ENCODE measurements around the gene KATNA1.

KATNA1 gene

DNA sequence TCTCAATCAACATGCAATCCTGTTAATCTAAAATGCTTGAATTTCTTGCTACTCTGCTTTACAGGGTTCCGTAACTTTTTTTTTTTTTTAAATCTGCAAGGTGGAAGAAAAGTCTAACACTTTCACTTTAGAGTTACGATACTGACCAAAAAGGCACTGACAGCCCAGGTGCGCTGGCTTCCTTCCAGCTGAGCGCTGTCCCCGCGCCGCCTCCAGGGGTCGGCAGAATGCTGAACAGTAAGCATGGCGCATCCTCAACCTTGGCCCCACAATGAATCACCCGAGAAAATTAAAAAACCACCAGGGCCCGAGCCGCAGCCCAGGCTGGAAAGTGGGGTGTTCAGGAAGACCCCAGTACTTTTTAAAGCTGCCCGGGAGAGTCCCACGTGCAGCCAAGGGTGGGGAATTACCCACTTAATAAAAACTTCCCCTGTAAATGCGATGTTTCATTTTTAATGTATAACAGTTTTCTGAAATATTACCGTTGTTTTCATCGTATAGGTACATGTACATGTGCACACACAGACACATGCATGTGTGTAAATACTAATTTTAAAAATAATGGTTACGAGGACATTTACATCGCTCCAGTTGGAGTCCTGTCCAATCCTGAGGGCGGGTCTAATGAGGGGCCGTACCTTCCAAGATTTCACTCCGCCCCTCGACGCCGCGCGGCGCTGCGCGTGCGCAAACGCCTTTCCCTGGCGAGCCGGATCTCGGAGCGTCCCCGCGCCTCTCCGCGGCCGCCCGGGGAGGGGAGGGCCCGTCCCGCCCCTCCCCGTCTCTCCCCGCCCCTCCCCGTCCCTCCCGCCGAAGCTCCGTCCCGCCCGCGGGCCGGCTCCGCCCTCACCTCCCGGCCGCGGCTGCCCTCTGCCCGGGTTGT, 82.7 kb downstream of the KATNA1 start, which contains the start of gene GINM1:
GINM1 (plus strand) TSS at position 849 of the 883 bp plus-strand sequence. CDS start 40 bp downstream, outside the sequence.
- Histone ChIP-seq H3K4me3 (replicated peaks; ENCODE audit: insufficient read depth, low read length) (peak within 1 kb of the TSS; percentile 94), H3K27ac (replicated peaks) (peak within 1 kb of the TSS; percentile 73), H3K27me3 (ENCODE audit: insufficient read depth, poor library complexity, severe bottlenecking) (no peaks in the 10 kb centered on the region)
- peak; percentile 80 to 94 for DNase-seq (ENCODE audit: low read depth in 1 of 2, low spot score in 1 of 2)
- TF ChIP-seq POLR2AphosphoS5 (IDR thresholded peaks at IDR 0.05; ENCODE audit: low read depth) (peak; percentile 59; the same call in 1 of the 2 replicates), GABPA (IDR thresholded peaks at IDR 0.05; ENCODE audit: low read depth) (no peak), SPI1 (IDR thresholded peaks at IDR 0.05; ENCODE audit: borderline replicate concordance, low read depth) (no peak; the same call in 1 of the 2 replicates)
- TF ChIP-seq, protein P1, sequence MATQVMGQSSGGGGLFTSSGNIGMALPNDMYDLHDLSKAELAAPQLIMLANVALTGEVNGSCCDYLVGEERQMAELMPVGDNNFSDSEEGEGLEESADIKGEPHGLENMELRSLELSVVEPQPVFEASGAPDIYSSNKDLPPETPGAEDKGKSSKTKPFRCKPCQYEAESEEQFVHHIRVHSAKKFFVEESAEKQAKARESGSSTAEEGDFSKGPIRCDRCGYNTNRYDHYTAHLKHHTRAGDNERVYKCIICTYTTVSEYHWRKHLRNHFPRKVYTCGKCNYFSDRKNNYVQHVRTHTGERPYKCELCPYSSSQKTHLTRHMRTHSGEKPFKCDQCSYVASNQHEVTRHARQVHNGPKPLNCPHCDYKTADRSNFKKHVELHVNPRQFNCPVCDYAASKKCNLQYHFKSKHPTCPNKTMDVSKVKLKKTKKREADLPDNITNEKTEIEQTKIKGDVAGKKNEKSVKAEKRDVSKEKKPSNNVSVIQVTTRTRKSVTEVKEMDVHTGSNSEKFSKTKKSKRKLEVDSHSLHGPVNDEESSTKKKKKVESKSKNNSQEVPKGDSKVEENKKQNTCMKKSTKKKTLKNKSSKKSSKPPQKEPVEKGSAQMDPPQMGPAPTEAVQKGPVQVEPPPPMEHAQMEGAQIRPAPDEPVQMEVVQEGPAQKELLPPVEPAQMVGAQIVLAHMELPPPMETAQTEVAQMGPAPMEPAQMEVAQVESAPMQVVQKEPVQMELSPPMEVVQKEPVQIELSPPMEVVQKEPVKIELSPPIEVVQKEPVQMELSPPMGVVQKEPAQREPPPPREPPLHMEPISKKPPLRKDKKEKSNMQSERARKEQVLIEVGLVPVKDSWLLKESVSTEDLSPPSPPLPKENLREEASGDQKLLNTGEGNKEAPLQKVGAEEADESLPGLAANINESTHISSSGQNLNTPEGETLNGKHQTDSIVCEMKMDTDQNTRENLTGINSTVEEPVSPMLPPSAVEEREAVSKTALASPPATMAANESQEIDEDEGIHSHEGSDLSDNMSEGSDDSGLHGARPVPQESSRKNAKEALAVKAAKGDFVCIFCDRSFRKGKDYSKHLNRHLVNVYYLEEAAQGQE (IDR thresholded peaks at IDR 0.05; ENCODE audit: insufficient replicate concordance, low read depth) = no peak
- TF ChIP-seq, protein P2, sequence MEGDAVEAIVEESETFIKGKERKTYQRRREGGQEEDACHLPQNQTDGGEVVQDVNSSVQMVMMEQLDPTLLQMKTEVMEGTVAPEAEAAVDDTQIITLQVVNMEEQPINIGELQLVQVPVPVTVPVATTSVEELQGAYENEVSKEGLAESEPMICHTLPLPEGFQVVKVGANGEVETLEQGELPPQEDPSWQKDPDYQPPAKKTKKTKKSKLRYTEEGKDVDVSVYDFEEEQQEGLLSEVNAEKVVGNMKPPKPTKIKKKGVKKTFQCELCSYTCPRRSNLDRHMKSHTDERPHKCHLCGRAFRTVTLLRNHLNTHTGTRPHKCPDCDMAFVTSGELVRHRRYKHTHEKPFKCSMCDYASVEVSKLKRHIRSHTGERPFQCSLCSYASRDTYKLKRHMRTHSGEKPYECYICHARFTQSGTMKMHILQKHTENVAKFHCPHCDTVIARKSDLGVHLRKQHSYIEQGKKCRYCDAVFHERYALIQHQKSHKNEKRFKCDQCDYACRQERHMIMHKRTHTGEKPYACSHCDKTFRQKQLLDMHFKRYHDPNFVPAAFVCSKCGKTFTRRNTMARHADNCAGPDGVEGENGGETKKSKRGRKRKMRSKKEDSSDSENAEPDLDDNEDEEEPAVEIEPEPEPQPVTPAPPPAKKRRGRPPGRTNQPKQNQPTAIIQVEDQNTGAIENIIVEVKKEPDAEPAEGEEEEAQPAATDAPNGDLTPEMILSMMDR (IDR thresholded peaks at IDR 0.05; ENCODE audit: insufficient read depth, low read length) = peak; percentile 67

DNA sequence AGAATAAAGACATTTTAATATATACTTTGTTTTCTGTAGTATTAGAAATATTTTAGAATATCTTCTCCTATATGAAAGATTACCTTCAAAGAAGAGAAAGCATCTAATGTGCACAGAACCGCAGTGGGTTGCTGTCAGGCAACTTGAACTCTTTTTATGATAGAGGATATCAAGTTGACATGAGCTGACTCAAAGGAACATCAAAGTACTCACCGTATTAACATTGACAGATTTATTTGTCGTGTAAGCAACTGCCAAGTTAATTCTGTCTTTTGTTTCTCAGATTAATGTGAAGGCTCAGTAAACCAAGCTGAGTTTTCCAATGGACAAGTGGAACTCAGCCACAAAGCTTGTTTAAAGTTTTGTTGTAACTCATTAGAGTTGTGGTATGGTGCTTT, 84.6 kb downstream of the KATNA1 start:
- H3K27me3 ChIP-seq (ENCODE audit: insufficient read depth, poor library complexity, severe bottlenecking) = no peaks in the 10 kb centered on the region
- no peak for TF ChIP-seq SPI1 (IDR thresholded peaks at IDR 0.05; ENCODE audit: borderline replicate concordance, low read depth)
- H3K4me3 ChIP-seq (replicated peaks; ENCODE audit: insufficient read depth, low read length) = no peak overlapping the region
- DNase-seq (ENCODE audit: low read depth in 1 of 2, low spot score in 1 of 2) = no peak
- no peak overlapping the region for H3K27ac ChIP-seq (replicated peaks)

DNA sequence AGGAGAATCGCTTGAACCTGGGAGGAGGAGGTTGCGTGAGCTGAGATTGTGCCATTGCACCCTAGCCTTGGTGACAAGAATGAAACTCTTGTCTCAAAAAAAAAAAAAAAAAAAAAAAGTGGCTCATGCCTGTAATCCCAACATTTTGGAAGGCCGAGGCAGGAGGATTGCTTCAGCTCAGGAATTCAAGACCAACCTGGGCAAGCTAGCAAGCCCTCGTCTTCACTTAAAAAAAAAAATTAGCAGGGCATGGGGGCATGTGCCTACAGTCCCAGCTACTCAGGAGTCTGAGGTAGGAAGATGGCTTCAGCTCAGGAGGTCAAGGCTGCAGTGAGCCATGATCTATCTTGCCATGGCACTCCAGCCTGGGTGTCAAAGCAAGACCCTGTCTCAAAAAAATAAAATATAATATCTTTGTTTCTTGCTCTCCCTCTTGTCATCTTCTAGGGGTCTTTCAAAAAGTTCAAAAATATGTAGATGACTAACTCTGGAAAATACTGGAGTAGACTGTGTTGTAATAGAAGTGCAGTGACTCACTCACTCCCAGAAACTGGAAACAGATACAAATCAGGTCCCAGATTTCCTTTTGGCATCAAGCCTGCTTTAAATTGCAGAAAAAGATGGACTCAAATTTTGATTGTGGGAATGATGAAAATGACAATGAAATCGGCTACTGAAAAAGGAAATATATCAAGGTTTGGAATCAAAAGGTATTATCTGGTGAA, 85.1 kb downstream of the KATNA1 start:
- TF ChIP-seq GABPA (IDR thresholded peaks at IDR 0.05; ENCODE audit: low read depth) = no peak
- H3K27ac ChIP-seq (replicated peaks) = no peak overlapping the region
- no peak overlapping the region for H3K4me3 ChIP-seq (replicated peaks; ENCODE audit: insufficient read depth, low read length)
- no peaks in the 10 kb centered on the region for H3K27me3 ChIP-seq (ENCODE audit: insufficient read depth, poor library complexity, severe bottlenecking)
- no peak for DNase-seq (ENCODE audit: low read depth in 1 of 2, low spot score in 1 of 2)

DNA sequence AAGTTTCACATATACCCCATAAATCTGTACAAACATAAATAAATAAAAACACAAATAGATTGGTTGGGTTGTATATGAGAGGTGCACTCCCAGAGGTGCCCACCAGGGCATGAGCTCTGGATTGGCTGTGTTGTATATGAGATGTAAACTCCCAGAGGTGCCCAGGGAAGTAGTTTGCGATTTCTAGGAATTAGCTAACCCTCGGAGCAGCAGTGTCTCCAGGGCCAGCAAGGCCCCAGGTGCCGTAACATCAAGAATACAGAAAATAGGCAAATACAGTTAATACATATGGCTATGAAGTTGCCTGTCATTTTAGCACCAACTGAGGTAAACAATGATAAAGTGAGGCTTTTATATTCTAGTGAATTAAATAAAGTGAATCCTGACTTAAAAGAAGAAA, 87.8 kb downstream of the KATNA1 start:
- no peak overlapping the region for H3K4me3 ChIP-seq (replicated peaks; ENCODE audit: insufficient read depth, low read length)
- H3K27ac ChIP-seq (replicated peaks) = no peak overlapping the region
- DNase-seq (ENCODE audit: low read depth in 1 of 2, low spot score in 1 of 2) = peak in 1 of 2 experiments; percentile 26
- no peaks in the 10 kb centered on the region for H3K27me3 ChIP-seq (ENCODE audit: insufficient read depth, poor library complexity, severe bottlenecking)
- TF ChIP-seq, protein P2 (IDR thresholded peaks at IDR 0.05; ENCODE audit: insufficient read depth, low read length) = peak; percentile 53
- TF ChIP-seq GABPA (IDR thresholded peaks at IDR 0.05; ENCODE audit: low read depth) = no peak
- TF ChIP-seq, protein P1 (IDR thresholded peaks at IDR 0.05; ENCODE audit: insufficient replicate concordance, low read depth) = no peak
- TF ChIP-seq SPI1 (IDR thresholded peaks at IDR 0.05; ENCODE audit: borderline replicate concordance, low read depth) = no peak
- TF ChIP-seq POLR2AphosphoS5 (IDR thresholded peaks at IDR 0.05; ENCODE audit: low read depth) = no peak
